Right atrium auricular region (tissue), 2 donors: ENCODE measurements around the gene RIOX2. TPM values are rescaled to one million over a fixed set of nuclear protein-coding genes. Genes with fewer than 3 reads are reported as not detected.

Experiments used
- DNase-seq: peaks from one replicate; pipeline ENCODE4 v3.0.0-alpha.2; 2019; ENCODE audit warnings: low spot score
- H3K27ac ChIP-seq, 2 donors: fragments of 200-600 bp; sonication (generic); 1 replicate in 1 of 2; 2 replicates in 1 of 2; pipeline ENCODE4 v1.5.1; 2016 to 2019
- H3K27me3 ChIP-seq, 2 donors: fragments of 200-600 bp; sonication (generic); one replicate each; pipeline versions ENCODE4 v1.5.1 to v1.6.0; 2017 to 2019
- H3K36me3 ChIP-seq: fragments of 200-600 bp; sonication (generic); one replicate; pipeline ENCODE4 v1.5.1; 2016
- H3K4me1 ChIP-seq, 2 donors: fragments of 200-600 bp; sonication (generic); one replicate each; pipeline versions ENCODE4 v1.5.1 to v1.6.0; 2017 to 2019
- H3K4me3 ChIP-seq, 2 donors: fragments of 200-600 bp; sonication (generic); 1 replicate in 1 of 2; 2 replicates in 1 of 2; pipeline ENCODE4 v1.5.1; 2017 to 2019; ENCODE audit warnings: mild to moderate bottlenecking in 1 of 2, moderate library complexity in 1 of 2
- H3K9me3 ChIP-seq, 2 donors: fragments of 200-600 bp; sonication (generic); one replicate each; pipeline ENCODE4 v1.5.1; 2019
- CTCF ChIP-seq, 2 donors: fragments of 200-600 bp; sonication (generic); IDR thresholded peaks; one replicate each; pipeline ENCODE4 v1.5.1; 2019; ENCODE audit warnings: antibody characterized with exemption in 2 of 2
- total RNA-seq, 2 donors: library from RNA; depleted of rRNA; stranded (reverse); fragments of >200 nt; gene quantifications; one replicate each; pipeline ENCODE4 v1.1.0, GENCODE V29; 2016

RIOX2 gene
- 10 to 100 TPM in 1 of 2 donors, 1 to 10 TPM in 1; 9.5 to 13.6 TPM for total RNA-seq

GRCh38 chr3:97971679-97972567 is at the start of gene RIOX2:
RIOX2 (minus strand) TSS chr3:97972431; CDS start chr3:97967593, 4,838 bp downstream.
- H3K4me1 ChIP-seq: peaks cover 0 to 25% of the 10 kb centered on the region in 2 donors
- peak within 1 kb of the TSS; percentile 87 to 90 for H3K27ac ChIP-seq
- peak; percentile 74 for DNase-seq
- no peaks in the 10 kb centered on the region for H3K36me3 ChIP-seq
- H3K9me3 ChIP-seq: no peaks in the 10 kb centered on the region
- H3K27me3 ChIP-seq: no peaks in the 10 kb centered on the region
- TF ChIP-seq CTCF (IDR thresholded peaks at IDR 0.05): peak in 1 of 2 donors; percentile 43
- H3K4me3 ChIP-seq: peak within 1 kb of the TSS; percentile 64 to 90

DNA sequence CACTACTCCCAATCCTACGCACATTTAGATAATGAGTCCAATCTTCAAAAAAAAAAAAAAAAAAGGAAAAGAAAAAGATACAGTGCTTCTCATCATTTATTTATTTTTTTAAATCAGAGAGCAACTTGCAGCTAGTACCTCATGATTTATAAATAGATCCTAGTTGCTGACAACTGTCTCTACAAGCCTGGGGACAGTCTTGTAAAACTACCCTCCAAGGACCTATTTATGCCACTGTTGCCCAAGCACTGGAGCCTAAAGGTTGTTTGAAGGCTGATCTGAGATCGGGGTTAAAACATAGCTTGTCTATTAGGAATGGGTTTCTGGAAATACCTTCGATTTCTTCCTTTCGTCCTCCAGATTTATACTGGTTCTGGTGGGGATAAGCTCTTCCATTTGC is 48.2 kb upstream of the RIOX2 start:
- DNase-seq: no peak
- H3K36me3 ChIP-seq: no peaks in the 10 kb centered on the region
- no peak overlapping the region for H3K4me3 ChIP-seq
- H3K9me3 ChIP-seq: no peaks in the 10 kb centered on the region
- H3K27ac ChIP-seq: no peak overlapping the region
- no peak for TF ChIP-seq CTCF (IDR thresholded peaks at IDR 0.05)
- H3K4me1 ChIP-seq: peaks cover 0 to 5% of the 10 kb centered on the region in 2 donors
- H3K27me3 ChIP-seq: no peaks in the 10 kb centered on the region

GRCh38 chr3:98018301-98018700 is 46.1 kb upstream of the RIOX2 start:
- Histone ChIP-seq H3K4me3 (no peak overlapping the region), H3K4me1 (peaks cover 0 to 14% of the 10 kb centered on the region in 2 donors), H3K27me3 (no peaks in the 10 kb centered on the region), H3K27ac (no peak overlapping the region), H3K36me3 (no peaks in the 10 kb centered on the region), H3K9me3 (no peaks in the 10 kb centered on the region)
- no peak for TF ChIP-seq CTCF (IDR thresholded peaks at IDR 0.05)
- DNase-seq: no peak

- no peaks in the 10 kb centered on the region for H3K27me3 ChIP-seq
- no peak for TF ChIP-seq CTCF (IDR thresholded peaks at IDR 0.05)
Observed at GRCh38 chr3:98014268-98014585, 42.0 kb upstream of the RIOX2 start.

GRCh38 chr3:98013411-98014267 is 41.4 kb upstream of the RIOX2 start:
- no peak for DNase-seq
- Histone ChIP-seq H3K36me3 (no peaks in the 10 kb centered on the region), H3K27ac (no peak overlapping the region), H3K27me3 (no peaks in the 10 kb centered on the region), H3K9me3 (peaks cover 0 to 4% of the 10 kb centered on the region in 2 donors), H3K4me1 (peaks cover 0 to 9% of the 10 kb centered on the region in 2 donors), H3K4me3 (no peak overlapping the region)
- no peak for TF ChIP-seq CTCF (IDR thresholded peaks at IDR 0.05)

More at GRCh38 chr3:98014268-98014585, 42.0 kb upstream of the RIOX2 start:
- no peak for DNase-seq
- no peaks in the 10 kb centered on the region for H3K36me3 ChIP-seq
- H3K27ac ChIP-seq: no peak overlapping the region
- no peak overlapping the region for H3K4me3 ChIP-seq
- peaks cover 0 to 4% of the 10 kb centered on the region in 2 donors for H3K9me3 ChIP-seq
- H3K4me1 ChIP-seq: peaks cover 0 to 9% of the 10 kb centered on the region in 2 donors
